RWPE2 (cell line): ENCODE measurements around the gene ABCA2.

ENCODE experiments used
- ATAC-seq: fragments of 200-7000 bp; cut with Tn5 transposase; 3 replicates; pipeline ENCODE4 v1.9.1; 2021; ENCODE audit warnings: low read depth
- DNase-seq: peaks from one replicate; pipeline ENCODE4 v3.0.0-alpha.2; 2020; ENCODE audit warnings: low spot score
- H3K27ac ChIP-seq: fragments of 450-650 bp; 2 replicates; pipeline ENCODE4 v1.5.1; 2017; ENCODE audit warnings: mild to moderate bottlenecking; ENCODE audit not compliant: poor library complexity, severe bottlenecking
- H3K27me3 ChIP-seq: fragments of 250-450 bp; sonication (Bioruptor Pico); 2 replicates; pipeline ENCODE4 v1.5.1; 2021; ENCODE audit warnings: mild to moderate bottlenecking, moderate library complexity; ENCODE audit not compliant: insufficient read depth, poor library complexity, severe bottlenecking
- H3K36me3 ChIP-seq: fragments of 250-450 bp; sonication (Bioruptor Pico); 2 replicates; pipeline ENCODE4 v1.5.1; 2020; ENCODE audit warnings: low read depth, mild to moderate bottlenecking, moderate library complexity
- H3K4me1 ChIP-seq: fragments of 250-450 bp; sonication (Bioruptor Pico); 2 replicates; pipeline ENCODE4 v1.5.1; 2021; ENCODE audit warnings: mild to moderate bottlenecking, moderate library complexity; ENCODE audit not compliant: insufficient read depth, poor library complexity, severe bottlenecking
- H3K4me3 ChIP-seq: fragments of 250-450 bp; sonication (Bioruptor Pico); 2 replicates; pipeline ENCODE4 v1.5.1; 2021; ENCODE audit warnings: mild to moderate bottlenecking, moderate library complexity; ENCODE audit not compliant: severe bottlenecking
- H3K9me3 ChIP-seq: fragments of 250-450 bp; sonication (Bioruptor Pico); 2 replicates; pipeline ENCODE4 v1.5.1; 2021; ENCODE audit warnings: mild to moderate bottlenecking, moderate library complexity; ENCODE audit not compliant: severe bottlenecking
- CTCF ChIP-seq: fragments of 450-650 bp; IDR thresholded peaks from one replicate; pipeline ENCODE4 v1.5.1; 2017; ENCODE audit warnings: mild to moderate bottlenecking, moderate library complexity; ENCODE audit not compliant: poor library complexity, severe bottlenecking

ABCA2 gene

GRCh38 chr9:136988872-136989271 lies 39.2 kb downstream of the ABCA2 start:
- Histone ChIP-seq H3K4me1 (no peaks in the 10 kb centered on the region), H3K27ac (no peak overlapping the region), H3K9me3 (no peaks in the 10 kb centered on the region), H3K4me3 (no peak overlapping the region), H3K27me3 (peaks cover 14% of the 10 kb centered on the region), H3K36me3 (peaks cover 1% of the 10 kb centered on the region; the same call in 1 of the 2 replicates)
- TF ChIP-seq CTCF: no peak
- DNase-seq (no peak), ATAC-seq (no peak)

GRCh38 chr9:136985853-136986252 lies 42.2 kb downstream of the ABCA2 start:
- DNase-seq (no peak), ATAC-seq (no peak)
- Histone ChIP-seq H3K4me1 (no peaks in the 10 kb centered on the region), H3K36me3 (no peaks in the 10 kb centered on the region), H3K4me3 (no peak overlapping the region), H3K9me3 (no peaks in the 10 kb centered on the region), H3K27ac (no peak overlapping the region), H3K27me3 (peaks cover 14% of the 10 kb centered on the region)
- TF ChIP-seq CTCF: no peak

GRCh38 chr9:136985027-136985602 lies 42.9 kb downstream of the ABCA2 start:
- Histone ChIP-seq H3K27me3 (peaks cover 14% of the 10 kb centered on the region), H3K9me3 (no peaks in the 10 kb centered on the region), H3K27ac (no peak overlapping the region), H3K4me3 (no peak overlapping the region), H3K36me3 (no peaks in the 10 kb centered on the region), H3K4me1 (no peaks in the 10 kb centered on the region)
- DNase-seq: no peak
- no peak for ATAC-seq
- TF ChIP-seq CTCF: no peak

- no peak for TF ChIP-seq CTCF
- Histone ChIP-seq H3K4me1 (no peaks in the 10 kb centered on the region), H3K27ac (no peak overlapping the region), H3K9me3 (no peaks in the 10 kb centered on the region), H3K4me3 (no peak overlapping the region), H3K36me3 (no peaks in the 10 kb centered on the region), H3K27me3 (peaks cover 14% of the 10 kb centered on the region)
- ATAC-seq (no peak), DNase-seq (no peak)
These were observed 43.5 kb downstream of the ABCA2 start for GRCh38 chr9:136984464-136985026.

GRCh38 chr9:136983656-136984314 lies 44.3 kb downstream of the ABCA2 start:
- Histone ChIP-seq H3K36me3 (no peaks in the 10 kb centered on the region), H3K4me3 (no peak overlapping the region), H3K27ac (no peak overlapping the region), H3K9me3 (no peaks in the 10 kb centered on the region), H3K4me1 (no peaks in the 10 kb centered on the region), H3K27me3 (peaks cover 14% of the 10 kb centered on the region)
- DNase-seq: no peak
- TF ChIP-seq CTCF: no peak
- no peak; the same call in 2 of the 3 replicates for ATAC-seq
